KG1 (cell line): ENCODE results near the gene DCAF8.

Experiments
- DNase-seq: peaks from one replicate; lab custom pipeline; 2025; lab: John Stamatoyannopoulos, UW

Gene DCAF8

DNA sequence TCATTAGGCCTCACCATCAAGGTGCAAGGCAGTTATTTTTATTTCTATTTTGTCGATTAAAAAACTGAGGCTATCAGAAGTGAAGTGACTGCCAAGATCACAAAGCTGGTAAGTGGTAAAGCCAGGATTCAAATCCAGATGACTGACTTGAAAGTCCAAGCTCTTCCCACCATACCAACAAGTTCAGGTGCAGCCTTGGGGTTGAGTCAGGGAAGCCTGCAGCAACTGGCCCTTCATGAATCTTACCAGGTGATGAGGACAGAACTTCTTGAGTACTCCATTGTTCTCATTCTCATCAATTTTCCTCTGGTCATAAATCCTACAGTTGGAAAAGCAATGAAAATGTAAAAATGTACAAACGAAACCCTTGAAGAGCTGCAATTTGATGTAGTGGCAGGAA is 37.0 kb downstream of the DCAF8 start:
- DNase-seq = no peak

DNA sequence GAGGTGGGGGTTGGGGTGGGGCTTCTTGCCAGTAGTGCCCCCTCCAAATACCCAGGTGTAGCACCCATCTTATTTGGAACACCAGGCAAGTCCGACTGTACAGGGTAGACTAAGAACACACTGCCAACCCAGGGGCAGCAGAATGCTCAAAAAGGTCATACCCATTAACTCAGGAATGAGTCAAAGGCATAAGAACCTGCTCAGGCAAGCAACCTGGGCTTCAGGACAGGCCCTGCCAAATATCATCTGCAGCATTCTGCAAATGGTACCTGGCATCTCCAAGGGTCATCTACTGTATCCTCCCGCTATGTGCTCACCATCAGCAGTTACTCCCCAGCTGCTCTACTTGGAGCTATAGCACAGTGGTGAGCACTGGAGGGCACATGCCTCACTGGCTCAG is 37.7 kb downstream of the DCAF8 start:
- no peak for DNase-seq

DNA sequence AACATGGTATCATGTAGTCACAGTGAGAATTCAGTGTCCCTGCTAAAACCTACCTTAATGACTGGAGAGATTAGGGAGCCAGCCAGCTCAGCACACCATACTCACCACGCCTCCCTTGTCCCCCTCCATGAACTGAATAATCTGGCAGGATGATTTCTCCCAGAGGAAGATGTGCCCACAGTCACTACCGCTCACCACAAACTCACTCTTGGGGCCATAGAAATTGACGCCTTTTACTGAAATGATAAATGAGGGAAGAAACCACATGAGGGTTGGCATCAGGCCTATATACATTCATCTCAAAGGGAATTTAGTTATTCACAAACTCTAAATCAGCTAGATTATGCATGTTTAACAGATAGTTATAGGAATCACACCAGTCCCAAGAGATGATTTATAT is 39.8 kb downstream of the DCAF8 start:
- DNase-seq = no peak

DNA sequence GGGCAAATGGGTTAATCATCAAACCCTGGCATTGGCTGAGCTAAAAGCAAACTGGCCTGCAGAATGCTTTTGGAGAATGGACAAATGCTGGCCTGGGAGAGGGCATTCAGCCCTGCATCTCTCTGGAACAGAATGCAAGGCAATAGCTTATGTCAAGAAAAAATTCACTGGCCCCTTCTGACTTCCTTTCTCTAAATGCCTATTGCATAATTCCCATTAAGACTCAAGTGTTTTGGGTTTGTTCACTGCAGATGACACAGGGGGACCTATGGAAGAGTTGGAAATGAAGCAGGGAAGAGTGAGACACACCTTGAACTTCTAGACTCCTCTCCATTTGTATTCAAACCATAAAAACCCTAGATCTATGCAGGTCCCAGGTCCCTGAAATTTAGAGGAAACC is 41.3 kb downstream of the DCAF8 start:
- DNase-seq = no peak

DNA sequence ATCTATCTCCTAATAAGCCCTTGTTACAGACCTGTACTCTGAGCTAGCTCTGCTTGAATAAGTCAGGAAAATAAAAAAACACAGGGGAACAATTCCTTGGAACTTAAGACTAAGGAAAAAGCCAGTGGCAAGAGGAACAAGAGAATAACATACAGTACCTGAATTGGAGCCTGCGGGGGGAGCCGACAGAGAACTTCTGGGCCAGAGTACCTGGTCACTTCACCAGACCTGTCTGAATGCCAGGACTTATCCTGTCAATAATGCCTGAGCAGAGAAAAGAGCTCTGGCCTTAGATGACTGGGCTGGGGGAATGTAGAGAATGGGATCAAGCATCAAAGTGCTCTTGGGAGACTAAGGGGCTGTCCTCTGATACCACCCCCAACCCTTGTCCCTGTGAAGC is 42.0 kb downstream of the DCAF8 start:
- DNase-seq = no peak

DNA sequence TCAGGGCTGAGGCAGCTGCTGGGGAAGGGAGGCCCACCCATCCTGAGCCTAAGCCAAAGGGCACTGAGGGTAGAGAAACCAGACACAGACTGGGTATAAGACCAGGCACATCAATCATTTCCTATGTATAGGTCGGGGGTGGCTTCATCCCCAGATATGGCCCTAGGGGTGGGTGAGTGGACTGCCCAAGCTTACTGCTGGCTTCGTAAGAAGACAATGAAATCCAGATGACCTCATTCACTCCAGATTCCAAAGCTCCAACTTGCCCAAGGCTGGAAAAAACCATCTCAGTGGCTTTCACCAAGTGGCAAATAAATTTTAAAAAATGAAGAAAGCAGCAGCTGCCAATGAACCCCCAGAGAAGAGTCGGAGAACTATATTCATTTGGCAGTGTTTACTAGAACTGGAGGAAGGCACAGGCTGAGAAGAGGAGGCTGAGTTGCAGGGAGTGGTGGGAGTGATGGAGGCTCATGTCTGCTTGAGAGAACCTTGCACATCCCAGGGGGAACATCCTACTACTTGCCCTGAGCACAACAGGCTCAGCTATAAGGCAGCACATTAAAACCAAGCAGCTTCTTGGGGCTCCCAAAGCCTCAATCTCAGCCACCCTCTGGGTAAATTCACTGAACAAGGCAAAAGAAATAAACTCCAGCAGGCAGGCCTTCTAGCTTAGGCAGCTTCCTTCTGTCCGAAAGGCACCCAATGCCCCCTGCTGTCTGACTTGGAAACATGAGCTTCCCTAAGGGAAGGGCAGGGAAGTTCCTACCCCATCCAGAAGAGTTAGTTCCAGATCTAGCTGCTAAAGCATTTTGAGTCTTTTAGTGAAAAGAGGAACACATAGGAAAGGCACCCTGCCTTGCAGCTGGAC is 43.1 kb downstream of the DCAF8 start:
- no peak for DNase-seq

DNA sequence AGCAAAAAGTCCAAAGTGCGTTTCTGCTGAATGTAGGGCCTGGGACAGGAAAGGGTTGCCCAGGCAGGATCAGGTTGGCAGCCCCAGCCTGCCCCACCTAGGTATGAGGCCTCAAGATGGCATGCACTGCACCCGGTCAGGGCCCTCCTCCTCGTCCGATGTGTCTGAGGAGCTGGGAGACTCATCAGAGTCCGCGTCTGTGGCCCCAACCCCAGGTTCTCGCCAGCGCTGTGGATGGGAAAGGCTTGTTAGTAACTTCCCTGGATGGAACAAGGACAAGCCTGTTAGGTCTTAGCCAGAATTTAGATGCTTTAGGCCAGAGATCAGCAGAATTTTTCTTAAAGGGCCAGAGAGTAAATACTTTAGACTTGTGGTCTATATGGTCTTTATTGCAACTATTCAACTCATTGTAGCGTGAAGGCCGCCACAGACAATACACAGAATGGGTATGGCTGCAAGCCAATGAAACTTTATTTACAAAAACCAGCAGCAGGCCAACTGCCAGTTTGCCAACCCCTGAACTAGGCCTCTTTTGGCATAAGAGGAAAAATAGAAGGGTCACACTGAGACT is 44.8 kb downstream of the DCAF8 start:
- no peak for DNase-seq

DNA sequence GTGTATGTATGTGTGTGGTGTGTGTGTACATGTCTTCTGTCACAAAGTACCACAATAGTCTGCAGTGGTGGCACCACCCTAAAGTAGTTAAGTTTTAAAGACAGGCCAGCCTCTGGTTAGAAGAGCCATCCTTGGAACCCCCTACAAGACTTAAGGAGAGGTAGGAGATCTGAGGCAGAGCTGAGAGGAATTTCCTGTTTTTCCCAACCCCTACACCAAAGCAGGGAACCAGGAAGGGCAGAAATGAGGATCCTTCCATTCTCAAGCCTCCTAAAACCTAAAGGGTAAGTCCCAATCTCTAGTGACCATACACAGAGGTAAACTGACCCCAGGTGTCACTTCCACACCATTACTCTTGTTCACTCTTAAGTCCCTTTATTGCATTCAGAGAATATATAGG is 46.0 kb downstream of the DCAF8 start:
- DNase-seq = no peak

DNA sequence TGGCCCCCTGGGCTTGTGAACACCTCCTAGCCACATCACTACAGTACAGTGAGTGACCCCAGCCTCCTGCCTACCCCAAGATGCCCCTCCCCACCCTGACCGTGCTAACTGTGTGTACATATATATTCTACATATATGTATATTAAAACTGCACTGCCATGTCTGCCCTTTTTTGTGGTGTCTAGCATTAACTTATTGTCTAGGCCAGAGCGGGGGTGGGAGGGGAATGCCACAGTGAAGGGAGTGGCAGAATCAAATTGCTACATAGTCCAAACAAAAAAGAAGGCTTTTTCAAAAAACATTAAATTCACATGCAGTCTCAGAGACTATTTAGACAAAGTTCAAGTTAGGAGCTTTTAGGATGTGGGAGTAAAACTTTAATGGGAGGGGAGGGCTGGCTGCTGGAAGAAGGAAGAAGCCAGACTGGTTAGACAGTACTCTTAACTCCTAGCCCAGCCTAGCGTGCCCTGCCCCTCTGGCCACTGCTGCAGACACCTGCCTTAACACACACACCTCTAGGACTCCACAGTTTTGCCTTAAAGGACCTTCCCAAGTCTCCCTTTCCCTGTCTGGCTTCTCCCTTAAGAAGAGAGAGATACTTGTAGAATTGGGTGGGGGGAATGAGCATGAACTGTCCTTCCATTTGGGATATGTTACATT is 47.7 kb downstream of the DCAF8 start:
- no peak for DNase-seq

DNA sequence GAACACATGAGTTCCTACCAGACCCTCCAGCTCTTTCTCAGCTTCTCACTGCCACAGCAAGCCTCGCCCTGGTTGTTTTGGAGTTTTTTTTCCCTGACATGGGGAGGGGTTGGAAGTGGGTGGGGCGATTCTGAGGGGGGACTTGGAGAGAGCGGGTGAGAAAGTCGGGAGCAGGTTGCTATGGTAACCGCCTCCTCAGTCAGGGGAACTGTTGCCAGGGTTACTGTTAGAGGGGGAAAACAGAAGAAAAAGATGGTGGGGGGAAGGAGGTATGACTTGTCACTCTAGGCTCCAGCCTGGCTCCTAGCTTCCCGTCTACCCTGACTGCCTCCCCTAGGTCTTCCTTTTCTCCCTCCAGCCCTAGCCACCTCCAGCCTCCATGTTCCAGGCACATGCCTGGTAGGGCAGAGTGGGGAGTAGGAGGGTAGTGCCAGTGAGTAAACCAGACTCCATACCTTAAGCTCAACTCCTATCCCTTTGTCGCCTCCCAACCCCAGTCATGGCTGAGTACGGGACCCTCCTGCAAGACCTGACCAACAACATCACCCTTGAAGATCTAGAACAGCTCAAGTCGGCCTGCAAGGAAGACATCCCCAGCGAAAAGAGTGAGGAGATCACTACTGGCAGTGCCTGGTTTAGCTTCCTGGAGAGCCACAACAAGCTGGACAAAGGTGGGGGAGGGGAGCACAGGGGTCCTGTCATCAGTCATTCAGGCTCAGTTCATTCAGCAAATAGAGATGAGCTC is 51.1 kb downstream of the DCAF8 start:
- DNase-seq = no peak

DNA sequence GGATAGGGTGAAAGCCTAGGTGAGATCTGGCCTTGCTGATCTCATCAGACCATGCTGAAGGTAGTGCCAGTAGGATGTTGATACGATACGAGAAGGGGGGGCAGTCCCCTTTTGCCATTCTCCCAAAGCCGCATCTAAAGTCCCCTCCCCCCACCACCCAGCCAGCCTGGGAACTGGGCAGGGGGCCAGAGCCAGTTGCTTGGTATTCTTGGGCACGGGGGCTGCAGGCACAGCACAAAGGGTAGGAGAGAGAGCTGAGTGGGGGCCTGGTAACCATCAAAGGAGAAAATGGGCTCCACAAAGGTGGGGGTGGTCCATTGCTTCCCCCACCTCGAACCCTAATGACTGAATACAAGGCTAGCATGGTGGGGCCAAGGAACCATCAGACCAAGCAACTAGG is 51.8 kb downstream of the DCAF8 start:
- DNase-seq = no peak

DNA sequence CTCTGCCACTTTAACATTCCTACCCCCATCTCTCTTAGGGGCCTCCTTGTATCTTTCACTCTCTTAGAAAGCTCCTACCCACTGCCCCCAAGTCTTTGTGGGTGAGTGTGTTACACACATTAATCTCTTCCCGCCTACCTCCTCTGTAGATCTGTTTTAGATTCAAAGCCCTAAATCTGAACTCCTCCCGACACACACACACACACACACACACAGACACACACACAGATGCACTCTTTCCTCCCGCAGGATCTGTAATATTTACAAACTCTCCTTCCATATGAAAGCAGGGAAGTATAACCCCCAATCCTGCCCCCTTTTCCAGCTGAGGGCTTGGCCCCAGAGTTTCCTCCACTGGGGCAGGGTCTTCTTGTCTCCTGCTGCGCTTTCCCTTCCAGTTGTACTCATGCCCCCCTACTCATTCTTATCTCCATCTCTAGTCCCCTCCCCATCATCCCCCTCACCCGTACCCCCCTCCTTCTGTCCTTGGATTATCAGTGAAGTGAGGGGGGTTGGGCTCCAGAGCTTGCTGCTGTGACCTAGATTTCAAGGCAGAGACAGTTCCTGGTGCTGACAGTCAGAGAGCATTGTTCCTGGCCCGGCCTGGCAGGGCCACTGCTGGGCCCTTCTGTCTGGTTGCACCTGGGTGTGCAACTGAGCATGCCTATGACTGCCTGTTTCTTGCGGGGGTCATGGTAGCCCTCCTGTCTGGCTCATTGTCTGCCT is 52.9 kb downstream of the DCAF8 start:
- no peak for DNase-seq

DNA sequence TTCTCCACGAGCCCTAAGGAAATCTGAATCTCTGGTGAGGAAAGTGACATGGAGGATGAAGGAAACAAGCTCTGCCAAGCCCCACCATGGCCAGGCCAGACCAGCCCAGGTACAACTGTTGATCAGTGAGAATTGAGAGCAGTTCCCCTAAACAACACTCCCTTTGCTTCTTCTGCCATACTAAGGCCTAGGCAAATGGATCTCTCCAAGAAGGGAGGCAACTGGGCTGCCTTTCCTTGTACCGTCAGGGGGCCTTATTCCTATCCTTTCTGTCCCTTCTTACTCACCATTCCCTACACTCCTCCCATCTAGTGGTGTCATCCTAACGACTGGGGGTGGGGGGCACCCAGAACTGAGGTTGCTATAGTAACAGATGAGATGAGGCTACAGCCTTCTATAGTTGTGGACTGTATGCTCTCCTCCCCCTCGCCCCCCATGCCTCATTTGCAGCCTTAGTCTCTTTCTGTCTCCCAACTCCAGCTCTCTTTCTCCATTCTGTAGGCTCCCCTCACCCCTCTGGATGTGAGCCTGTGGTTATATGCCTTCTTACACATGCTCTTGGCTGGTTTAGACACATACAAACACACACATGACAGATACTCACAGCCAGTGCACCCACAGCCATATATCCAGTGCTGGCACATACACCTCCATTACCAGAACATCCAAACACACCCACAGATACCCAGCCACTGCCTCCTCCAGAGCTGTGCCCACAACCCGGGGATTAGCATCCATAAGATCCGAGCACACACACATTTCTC is 53.6 kb downstream of the DCAF8 start:
- no peak for DNase-seq

DNA sequence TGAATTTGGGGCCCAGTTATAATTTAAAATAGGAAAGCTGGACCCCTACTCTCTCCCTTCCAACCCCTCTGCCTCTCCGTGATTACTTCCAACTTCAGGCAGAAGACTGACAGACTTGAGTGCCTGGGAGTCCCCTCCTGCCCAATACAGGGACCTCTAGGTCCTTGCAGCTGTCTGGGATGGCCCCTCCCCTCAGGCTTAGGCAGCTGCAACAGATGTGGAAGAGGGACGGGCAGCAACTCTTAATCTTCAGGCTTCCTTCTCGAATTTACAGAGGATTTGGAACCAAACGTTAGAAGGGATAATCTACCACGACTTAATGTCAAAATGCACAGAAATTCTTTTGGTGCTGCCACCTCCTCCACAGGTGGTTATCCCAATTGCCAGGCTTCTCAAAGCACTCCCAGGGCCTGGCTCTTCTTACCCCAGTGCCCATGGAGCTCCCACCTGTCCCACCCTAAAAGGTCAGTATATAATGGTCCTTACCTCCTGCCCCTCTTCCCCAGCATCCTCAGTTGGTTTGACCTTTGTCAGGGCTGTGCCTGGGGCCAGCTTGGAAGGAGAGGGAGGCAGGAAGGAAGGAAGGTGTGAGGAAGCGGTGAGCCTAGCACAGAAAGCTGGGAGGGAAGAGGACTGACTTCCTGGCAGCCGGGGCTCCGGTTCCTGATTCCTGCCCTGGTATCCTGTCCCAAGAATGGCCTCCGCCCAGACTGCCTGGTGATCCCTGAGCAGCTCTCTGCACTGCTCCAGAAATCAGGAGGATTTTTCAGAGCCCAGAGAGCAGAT is 54.4 kb downstream of the DCAF8 start:
- DNase-seq = no peak

DNA sequence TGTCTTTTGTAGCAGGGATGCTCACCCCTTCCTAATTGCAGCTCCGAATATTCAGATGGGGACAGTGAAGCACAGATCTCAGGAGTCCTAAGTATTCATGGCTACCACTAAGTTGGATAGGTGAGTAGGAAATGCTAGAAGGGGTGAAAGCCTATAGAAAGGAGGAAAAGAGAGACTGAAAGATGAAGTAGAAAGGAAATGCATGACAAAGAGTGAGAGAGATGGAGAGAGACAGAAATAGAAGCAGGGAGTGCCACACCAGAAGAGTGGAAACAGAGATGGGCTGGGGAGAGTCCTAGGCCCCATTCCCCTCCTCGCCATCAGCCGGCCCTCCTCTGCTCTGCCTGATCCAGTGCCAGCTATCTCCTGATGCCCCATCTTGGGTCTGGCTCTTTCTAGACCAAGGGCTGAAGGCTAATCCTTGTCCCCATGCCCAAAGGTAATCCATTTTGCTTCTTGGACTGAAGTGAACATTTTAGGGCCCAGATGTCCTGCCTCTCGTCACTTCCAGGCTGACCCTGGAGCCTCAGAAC is 55.2 kb downstream of the DCAF8 start:
- no peak for DNase-seq

DNA sequence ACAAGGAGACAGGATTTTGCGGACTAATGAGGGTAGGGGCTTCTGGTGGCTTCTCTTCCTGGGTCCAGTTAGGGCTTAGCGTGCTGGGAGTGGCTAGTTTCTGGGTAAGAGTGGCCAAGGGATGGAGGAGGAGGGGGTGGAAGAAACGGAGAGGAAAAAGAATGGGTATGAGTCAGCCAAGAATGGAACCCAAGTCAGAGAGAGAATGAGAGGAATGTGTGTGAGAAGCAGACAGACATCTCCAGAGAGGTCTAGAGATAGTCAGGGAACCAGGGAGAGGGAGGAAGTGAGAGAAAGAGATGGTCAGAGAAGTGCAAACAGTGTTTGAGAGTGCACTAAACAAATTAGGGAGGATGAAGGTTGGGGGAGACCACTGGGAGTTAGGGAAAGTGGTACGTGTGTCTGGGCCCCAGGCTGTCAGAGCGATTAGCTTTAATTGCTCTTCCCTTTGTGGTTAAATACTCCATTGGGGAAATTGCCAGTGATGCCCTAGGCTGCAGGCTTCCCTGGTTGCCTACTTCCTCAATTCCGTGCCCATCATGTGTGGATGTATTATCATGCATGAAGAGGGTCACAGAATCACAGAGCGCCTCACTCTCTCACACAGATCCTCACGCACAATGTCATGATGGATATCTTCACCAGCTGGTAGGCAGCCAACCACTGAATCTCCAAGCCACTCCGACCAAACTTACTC is 55.8 kb downstream of the DCAF8 start:
- no peak for DNase-seq

DNA sequence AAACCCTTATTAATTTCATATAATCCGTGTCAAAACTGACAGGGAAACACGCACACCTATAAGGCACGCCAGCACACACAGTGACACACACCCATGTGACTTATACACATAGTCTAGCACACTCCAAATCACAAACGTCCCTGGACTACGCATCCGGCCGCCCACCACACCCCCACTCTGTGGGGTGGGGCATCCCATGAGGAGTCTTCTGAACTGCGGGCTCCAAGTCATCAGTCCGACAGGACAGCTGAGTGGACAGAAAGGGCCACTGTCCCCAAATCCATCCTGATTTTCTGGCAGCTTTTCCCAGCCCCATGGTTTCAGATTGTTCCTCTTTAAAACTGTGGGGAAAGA is 56.3 kb downstream of the DCAF8 start:
- no peak for DNase-seq

DNA sequence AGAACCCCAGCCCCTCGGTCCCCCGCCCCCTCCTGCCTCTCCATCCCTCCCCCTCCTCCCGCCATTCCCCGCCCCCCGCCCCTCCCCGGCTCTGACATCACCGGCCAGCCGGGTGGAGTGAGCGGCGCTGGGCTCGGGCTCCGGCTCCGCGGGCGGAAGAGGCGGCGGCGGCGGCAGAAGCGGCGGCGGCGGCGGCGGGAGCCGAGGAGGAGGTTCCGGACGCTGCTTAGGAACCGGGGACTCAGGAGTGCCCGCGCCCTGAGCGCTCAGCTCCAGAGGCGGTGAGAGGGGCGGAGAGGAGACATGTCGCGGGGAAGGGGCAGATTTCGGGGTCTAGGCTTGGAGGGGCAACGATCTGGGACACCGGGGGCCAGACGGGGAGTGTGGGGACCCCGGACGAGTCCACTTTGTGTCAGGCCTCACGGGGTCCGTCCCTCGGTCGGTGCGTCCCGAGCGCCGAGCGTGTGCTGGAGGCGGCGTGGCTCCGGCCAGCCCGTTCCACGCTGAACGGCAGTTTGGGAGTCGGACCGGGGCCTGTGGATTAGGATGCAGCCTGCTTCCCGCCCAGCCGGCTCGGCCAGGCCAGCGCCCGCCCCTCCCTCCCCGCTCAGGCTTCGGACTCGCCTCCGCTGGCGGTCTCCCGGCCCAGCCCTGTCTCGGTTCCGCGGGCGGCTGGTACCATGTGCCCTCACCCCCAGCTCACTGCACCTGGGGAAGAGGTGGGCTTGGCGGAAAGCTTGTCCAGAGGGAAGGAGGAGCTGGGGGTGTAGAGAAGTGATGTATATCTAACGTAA is 56.9 kb downstream of the DCAF8 start, which contains the start of gene PEA15:
PEA15 (plus strand) TSS at position 143 of the 794 bp plus-strand sequence. CDS start 6,161 bp downstream, outside the sequence.
- DNase-seq = no peak
